ENCODE results near the gene GNG12. TPM values are rescaled to one million over a fixed set of nuclear protein-coding genes. Genes with fewer than 3 reads are reported as not detected.

GNG12 gene
- total RNA-seq, 1 experiment from 2014 or later = 23.7 TPM

DNA sequence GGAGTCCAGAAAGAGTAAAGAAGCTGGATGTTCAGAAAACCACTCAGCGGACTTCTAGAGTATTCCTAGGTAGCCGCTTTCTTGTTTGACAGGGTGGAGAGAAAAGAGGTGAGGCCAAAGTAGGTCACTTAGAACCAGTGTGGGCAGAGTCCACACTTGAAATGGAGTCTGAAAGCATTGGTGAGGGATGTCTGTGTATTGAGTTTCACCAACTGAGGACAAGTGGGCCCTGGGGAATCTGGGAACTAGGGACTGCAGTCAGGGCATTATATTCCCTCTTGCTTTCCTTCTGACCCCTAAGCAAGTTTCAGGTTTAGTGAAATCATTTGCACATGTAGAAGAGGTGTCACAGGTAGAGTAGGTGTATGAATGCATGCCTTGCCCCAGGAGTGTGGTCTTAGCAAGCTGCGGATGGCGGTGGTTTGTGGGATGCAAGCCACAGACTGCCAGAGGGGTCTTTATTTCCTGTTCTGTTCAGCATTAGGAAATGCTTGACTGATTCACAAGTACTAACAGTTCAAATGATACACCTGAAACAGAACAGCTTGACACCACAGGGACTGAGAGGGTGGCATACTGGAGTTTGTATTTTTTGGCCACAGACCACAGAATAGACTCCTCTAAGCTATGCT is 1.1 kb upstream of the GNG12 start:
- TF ChIP-seq ZNF423 (CRISPR knock-in tag; IDR thresholded peaks at IDR 0.05) = no peak
- no peak for TF ChIP-seq ZNF425 (CRISPR knock-in tag; conservative IDR thresholded peaks at IDR 0.05)
- no peak for TF ChIP-seq ATF2 (CRISPR knock-in tag; IDR thresholded peaks at IDR 0.05; ENCODE audit: borderline replicate concordance, low read depth)
- TF ChIP-seq USF1 (CRISPR knock-in tag; IDR thresholded peaks at IDR 0.05) = no peak
- no peak for TF ChIP-seq ZMAT4 (CRISPR knock-in tag; IDR thresholded peaks at IDR 0.05)
- TF ChIP-seq IRF2 (CRISPR knock-in tag; IDR thresholded peaks at IDR 0.05; ENCODE audit: borderline replicate concordance, low read depth) = no peak
- no peak for TF ChIP-seq CTCF (IDR thresholded peaks at IDR 0.05)
- TF ChIP-seq ATF6 (CRISPR knock-in tag; IDR thresholded peaks at IDR 0.05) = no peak
- TF ChIP-seq, protein P1, sequence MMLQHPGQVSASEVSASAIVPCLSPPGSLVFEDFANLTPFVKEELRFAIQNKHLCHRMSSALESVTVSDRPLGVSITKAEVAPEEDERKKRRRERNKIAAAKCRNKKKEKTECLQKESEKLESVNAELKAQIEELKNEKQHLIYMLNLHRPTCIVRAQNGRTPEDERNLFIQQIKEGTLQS (CRISPR knock-in tag; conservative IDR thresholded peaks at IDR 0.05) = no peak
- no peak for TF ChIP-seq ELF4 (CRISPR knock-in tag; IDR thresholded peaks at IDR 0.05; ENCODE audit: low read depth)
- TF ChIP-seq RELA (CRISPR knock-in tag; IDR thresholded peaks at IDR 0.05; ENCODE audit: borderline replicate concordance) = no peak
- TF ChIP-seq, protein P2, sequence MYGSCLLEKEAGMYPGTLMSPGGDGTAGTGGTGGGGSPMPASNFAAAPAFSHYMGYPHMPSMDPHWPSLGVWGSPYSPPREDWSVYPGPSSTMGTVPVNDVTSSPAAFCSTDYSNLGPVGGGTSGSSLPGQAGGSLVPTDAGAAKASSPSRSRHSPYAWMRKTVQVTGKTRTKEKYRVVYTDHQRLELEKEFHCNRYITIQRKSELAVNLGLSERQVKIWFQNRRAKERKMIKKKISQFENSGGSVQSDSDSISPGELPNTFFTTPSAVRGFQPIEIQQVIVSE (CRISPR knock-in tag; IDR thresholded peaks at IDR 0.05; ENCODE audit: borderline replicate concordance) = no peak
- H3K36me3 Mint-ChIP-seq = no peaks in the 10 kb centered on the region
- H3K27ac Mint-ChIP-seq = no peak overlapping the region
- H3K27me3 Mint-ChIP-seq (ENCODE audit: low read depth) = peaks cover 25% of the 10 kb centered on the region
- CTCF ChIA-PET = interaction anchor here (2.3 kb wide), 1 partner anchor 68 kb away, joined by 10 read pairs; no protein-coding TSS in a partner anchor
- H3K9me3 Mint-ChIP-seq = no peaks in the 10 kb centered on the region
- H3K4me1 Mint-ChIP-seq = peaks cover 69% of the 10 kb centered on the region
- peak overlapping the region; percentile 93 for H3K4me3 Mint-ChIP-seq
- ATAC-seq (no peak), DNase-seq (ENCODE audit: low spot score) (no peak)
- POLR2A ChIA-PET = interaction anchor here (0.5 kb wide), 1 partner anchor 211 kb away, joined by 3 read pairs; no protein-coding TSS in a partner anchor

GRCh38 chr1:67833602-67833940 is 304 bp upstream of the GNG12 start:
- CTCF ChIA-PET = no interaction called here
- peak; percentile 1; the same call in 1 of the 2 replicates for ATAC-seq
- Mint-ChIP-seq H3K4me3 (peak overlapping the region; percentile 93), H3K9me3 (no peaks in the 10 kb centered on the region), H3K27ac (no peak overlapping the region), H3K36me3 (no peaks in the 10 kb centered on the region), H3K27me3 (ENCODE audit: low read depth) (peaks cover 25% of the 10 kb centered on the region), H3K4me1 (peaks cover 61% of the 10 kb centered on the region)
- POLR2A ChIA-PET = interaction anchor here (0.5 kb wide), 1 partner anchor 211 kb away, joined by 3 read pairs; no protein-coding TSS in a partner anchor
- no peak for DNase-seq (ENCODE audit: low spot score)
- TF ChIP-seq, protein P2 (CRISPR knock-in tag; IDR thresholded peaks at IDR 0.05; ENCODE audit: borderline replicate concordance) = no peak
- TF ChIP-seq ZMAT4 (CRISPR knock-in tag; IDR thresholded peaks at IDR 0.05) = no peak
- no peak for TF ChIP-seq HMGXB4 (CRISPR knock-in tag; IDR thresholded peaks at IDR 0.05)
- TF ChIP-seq ZNF425 (CRISPR knock-in tag; conservative IDR thresholded peaks at IDR 0.05) = no peak
- TF ChIP-seq NR3C1 (CRISPR knock-in tag; conservative IDR thresholded peaks at IDR 0.05; ENCODE audit: low read depth) = no peak
- TF ChIP-seq GABPB1 (CRISPR knock-in tag; IDR thresholded peaks at IDR 0.05) = no peak
- TF ChIP-seq CBFB (CRISPR knock-in tag; IDR thresholded peaks at IDR 0.05; ENCODE audit: low read depth) = no peak
